HG02973 (cell line): ENCODE results near the gene CYTIP.
"Not testable (repeated sequence)": the region's sequence is repeated elsewhere in the genome, so short reads cannot be mapped to it uniquely, and the experiment has no call there.

ENCODE experiments used
- ATAC-seq: cut with Tn5 transposase; IDR thresholded peaks from one replicate; pipeline ENCODE4 v1.9.1; 2021; ENCODE audit warnings: moderate library complexity; ENCODE audit not compliant: unreplicated experiment

Gene CYTIP

GRCh38 chr2:157427003-157427921 lies 16.6 kb downstream of the CYTIP start:
- ATAC-seq, result no peak

- ATAC-seq, result no peak
Observed at GRCh38 chr2:157426477-157426994, 17.4 kb downstream of the CYTIP start.

- ATAC-seq, result no peak
Observed at GRCh38 chr2:157424374-157424773, 19.5 kb downstream of the CYTIP start.

- ATAC-seq, result no peak
Observed at GRCh38 chr2:157421964-157422363, 21.9 kb downstream of the CYTIP start.

GRCh38 chr2:157421331-157421944 lies 22.5 kb downstream of the CYTIP start:
- no peak for ATAC-seq

- ATAC-seq, result peak; percentile 61
Observed at GRCh38 chr2:157420771-157421323, 23.0 kb downstream of the CYTIP start.

- ATAC-seq, result no peak
Observed at GRCh38 chr2:157419031-157419575, 24.8 kb downstream of the CYTIP start.

- no peak for ATAC-seq
Observed at GRCh38 chr2:157418239-157418641, 25.6 kb downstream of the CYTIP start.

- ATAC-seq, result no peak
Observed at GRCh38 chr2:157415591-157416101, 28.2 kb downstream of the CYTIP start.

- peak; percentile 27 for ATAC-seq
Observed at GRCh38 chr2:157414050-157414449, 29.8 kb downstream of the CYTIP start.

GRCh38 chr2:157413326-157414035 lies 30.4 kb downstream of the CYTIP start:
- ATAC-seq, result peak; percentile 85

- no peak for ATAC-seq
Observed at GRCh38 chr2:157411624-157412336, 32.1 kb downstream of the CYTIP start.

- ATAC-seq, result not testable (repeated sequence)
Observed at GRCh38 chr2:157405398-157405797, 38.5 kb downstream of the CYTIP start.

- peak; percentile 98 for ATAC-seq
Observed at GRCh38 chr2:157404363-157404762, 39.5 kb downstream of the CYTIP start.

GRCh38 chr2:157402801-157403485 lies 40.9 kb downstream of the CYTIP start:
- not testable (repeated sequence) for ATAC-seq

- ATAC-seq, result no peak
Observed at GRCh38 chr2:157395811-157396210, 48.1 kb downstream of the CYTIP start.

GRCh38 chr2:157394928-157395327 lies 49.0 kb downstream of the CYTIP start:
- no peak for ATAC-seq

- no peak for ATAC-seq
Observed at GRCh38 chr2:157393348-157393747, 50.5 kb downstream of the CYTIP start.

GRCh38 chr2:157388827-157389226 lies 55.1 kb downstream of the CYTIP start:
- no peak for ATAC-seq
